T-helper 17 cell (primary cell): ENCODE data around the gene HOXC10. TPM values are rescaled to one million over a fixed set of nuclear protein-coding genes. Genes with fewer than 3 reads are reported as not detected.

Experiments used
- ATAC-seq: fragments of 150-1000 bp; cut with Tn5 transposase; 2 replicates; pipeline ENCODE4 v1.10.0; 2021; ENCODE audit warnings: mild to moderate bottlenecking, moderate library complexity
- DNase-seq, 3 donors: peaks; one replicate each; pipeline versions ENCODE4 v3.0.0 to v3.0.0-alpha.2; 2020 to 2021
- H3K9me3 ChIP-seq: one replicate; pipeline ENCODE4 v1.7.0; 2013; ENCODE audit warnings: low read length, mild to moderate bottlenecking; ENCODE audit not compliant: control insufficient read depth, poor library complexity, severe bottlenecking
- H3K27ac Mint-ChIP-seq: one replicate; pipeline ENCODE4 v1.8.0; 2022; ENCODE audit warnings: mild to moderate bottlenecking, moderate library complexity, mixed read lengths
- H3K27me3 Mint-ChIP-seq: one replicate; pipeline ENCODE4 v1.8.0; 2022; ENCODE audit warnings: mixed read lengths
- H3K36me3 Mint-ChIP-seq: one replicate; pipeline ENCODE4 v1.8.0; 2022; ENCODE audit warnings: low read depth, mixed read lengths
- H3K4me1 Mint-ChIP-seq: one replicate; pipeline ENCODE4 v1.8.0; 2022; ENCODE audit warnings: mild to moderate bottlenecking, mixed read lengths
- H3K4me3 Mint-ChIP-seq: one replicate; pipeline ENCODE4 v1.8.0; 2022; ENCODE audit warnings: mild to moderate bottlenecking, moderate library complexity, mixed read lengths
- total RNA-seq, 4 donors: library from RNA in 2 of 4; stranded (reverse) in 2 of 4; gene quantifications; one replicate each; pipeline ENCODE4 v1.2.3 and lab custom pipeline; 2022 to 2026

The HOXC10 gene
- total RNA-seq, 2 donors from 2014 or later: not detected

- H3K27me3 Mint-ChIP-seq: peaks cover 90% of the 10 kb centered on the region
- H3K27ac Mint-ChIP-seq: no peak overlapping the region
- peaks cover 12% of the 10 kb centered on the region for H3K9me3 ChIP-seq
- peaks cover 9% of the 10 kb centered on the region for H3K36me3 Mint-ChIP-seq
- H3K4me1 Mint-ChIP-seq: peaks cover 18% of the 10 kb centered on the region
- H3K4me3 Mint-ChIP-seq: no peak overlapping the region
- no peak for ATAC-seq
- no peak for DNase-seq
Observed at GRCh38 chr12:54031480-54031879, 46.5 kb downstream of the HOXC10 start.

GRCh38 chr12:54032086-54032619 is 47.2 kb downstream of the HOXC10 start:
- H3K36me3 Mint-ChIP-seq: peaks cover 9% of the 10 kb centered on the region
- peak overlapping the region; percentile 51 for H3K27ac Mint-ChIP-seq
- DNase-seq (no peak), ATAC-seq (no peak)
- H3K4me3 Mint-ChIP-seq: peak overlapping the region; percentile 28
- peaks cover 90% of the 10 kb centered on the region for H3K27me3 Mint-ChIP-seq
- H3K9me3 ChIP-seq: peaks cover 12% of the 10 kb centered on the region
- H3K4me1 Mint-ChIP-seq: peaks cover 15% of the 10 kb centered on the region

- peaks cover 90% of the 10 kb centered on the region for H3K27me3 Mint-ChIP-seq
- peak within 1 kb of the TSS; percentile 79 for H3K4me3 Mint-ChIP-seq
- peak within 1 kb of the TSS; percentile 63 for H3K27ac Mint-ChIP-seq
- ATAC-seq (peak; percentile 45), DNase-seq (peak in 1 of 3 donors; percentile 40)
- H3K36me3 Mint-ChIP-seq: peaks cover 5% of the 10 kb centered on the region
- peaks cover 12% of the 10 kb centered on the region for H3K9me3 ChIP-seq
- H3K4me1 Mint-ChIP-seq: peaks cover 15% of the 10 kb centered on the region
Observed at GRCh38 chr12:54032627-54033100, 47.7 kb downstream of the HOXC10 start, which contains the start of gene HOXC5. HOXC5 (plus strand) TSS chr12:54033050; CDS start chr12:54033123, 73 bp downstream.

DNA sequence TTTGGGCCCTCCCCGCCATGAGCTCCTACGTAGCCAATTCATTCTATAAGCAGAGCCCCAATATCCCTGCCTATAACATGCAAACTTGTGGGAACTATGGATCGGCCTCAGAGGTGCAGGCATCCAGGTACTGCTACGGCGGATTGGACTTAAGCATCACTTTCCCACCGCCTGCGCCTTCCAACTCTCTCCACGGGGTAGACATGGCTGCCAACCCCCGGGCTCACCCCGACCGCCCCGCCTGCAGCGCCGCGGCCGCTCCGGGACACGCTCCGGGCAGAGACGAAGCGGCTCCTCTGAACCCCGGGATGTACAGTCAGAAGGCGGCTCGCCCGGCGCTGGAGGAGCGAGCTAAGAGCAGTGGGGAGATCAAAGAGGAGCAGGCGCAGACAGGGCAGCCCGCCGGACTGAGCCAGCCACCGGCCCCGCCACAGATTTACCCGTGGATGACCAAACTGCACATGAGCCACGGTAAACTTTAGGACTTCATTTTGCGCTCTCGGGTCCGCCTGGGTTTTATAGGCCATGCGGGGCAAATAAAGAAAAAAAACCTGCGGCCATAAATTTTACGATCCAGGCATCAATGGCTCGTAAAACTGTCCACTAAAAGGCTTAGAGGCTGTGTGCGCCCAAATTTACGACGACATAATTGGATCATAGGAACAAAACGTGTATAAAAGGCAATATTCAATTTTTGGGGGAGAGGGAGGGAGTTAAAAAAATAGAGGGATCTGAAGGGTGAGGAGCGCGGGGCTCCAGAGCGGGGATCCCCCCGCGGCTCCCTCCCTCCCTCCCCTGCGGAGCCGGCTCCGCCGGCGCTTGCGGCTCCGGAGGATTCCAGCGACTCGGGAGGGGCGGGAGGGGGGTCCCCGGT is 48.4 kb downstream of the HOXC10 start:
- H3K4me1 Mint-ChIP-seq: peaks cover 15% of the 10 kb centered on the region
- ATAC-seq: no peak
- peaks cover 12% of the 10 kb centered on the region for H3K9me3 ChIP-seq
- H3K4me3 Mint-ChIP-seq: peak overlapping the region; percentile 79
- DNase-seq: no peak
- peaks cover 5% of the 10 kb centered on the region for H3K36me3 Mint-ChIP-seq
- H3K27ac Mint-ChIP-seq: peak overlapping the region; percentile 63
- H3K27me3 Mint-ChIP-seq: peaks cover 90% of the 10 kb centered on the region

DNA sequence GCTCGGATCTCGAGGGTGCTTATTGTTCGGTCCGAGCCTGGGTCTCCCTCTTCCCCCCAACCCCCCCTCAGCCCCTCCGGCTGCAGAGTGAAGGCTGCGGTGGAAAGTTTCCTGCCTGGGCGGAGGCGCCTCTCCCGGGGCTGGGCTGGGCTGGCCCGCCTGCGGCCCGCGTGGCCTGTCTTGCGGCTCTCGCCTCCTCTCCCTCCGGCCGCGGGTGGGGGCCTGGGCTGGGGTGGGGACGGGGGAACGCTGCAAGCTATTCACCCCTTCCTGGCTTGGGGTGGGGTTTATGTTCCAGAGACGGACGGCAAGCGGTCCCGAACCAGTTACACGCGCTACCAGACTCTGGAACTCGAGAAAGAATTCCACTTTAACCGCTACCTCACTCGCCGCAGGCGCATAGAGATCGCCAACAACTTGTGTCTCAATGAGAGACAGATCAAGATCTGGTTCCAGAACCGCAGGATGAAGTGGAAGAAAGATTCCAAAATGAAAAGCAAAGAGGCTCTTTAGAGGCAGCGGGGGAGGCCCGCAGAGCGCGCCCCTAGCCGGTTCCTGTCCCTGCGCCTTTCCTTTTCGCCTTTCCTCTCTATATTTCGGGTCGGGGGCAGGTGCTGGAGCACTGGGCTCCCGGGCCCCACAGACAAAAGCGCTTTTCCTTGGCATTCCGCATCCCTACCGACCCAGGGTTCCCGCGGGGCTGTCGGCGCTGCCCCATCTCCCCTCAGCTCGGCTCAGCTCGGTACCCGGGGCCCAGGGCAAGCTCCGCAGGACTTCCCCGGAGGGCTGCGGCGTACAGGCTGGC is 49.2 kb downstream of the HOXC10 start:
- peaks cover 12% of the 10 kb centered on the region for H3K4me1 Mint-ChIP-seq

GRCh38 chr12:54034785-54035310 is 49.9 kb downstream of the HOXC10 start:
- no peak for DNase-seq
- ATAC-seq: no peak
- H3K27ac Mint-ChIP-seq: no peak overlapping the region
- H3K36me3 Mint-ChIP-seq: peaks cover 5% of the 10 kb centered on the region
- H3K27me3 Mint-ChIP-seq: peaks cover 94% of the 10 kb centered on the region
- peak overlapping the region; percentile 59 for H3K4me3 Mint-ChIP-seq
- H3K4me1 Mint-ChIP-seq: peaks cover 12% of the 10 kb centered on the region
- H3K9me3 ChIP-seq: peaks cover 12% of the 10 kb centered on the region

More for the DNA sequence above, 49.2 kb downstream of the HOXC10 start:
- peaks cover 12% of the 10 kb centered on the region for H3K9me3 ChIP-seq
- Mint-ChIP-seq H3K36me3 (peaks cover 5% of the 10 kb centered on the region), H3K4me3 (peak overlapping the region; percentile 43), H3K27me3 (peaks cover 93% of the 10 kb centered on the region), H3K27ac (no peak overlapping the region)
- ATAC-seq (no peak), DNase-seq (no peak)

- ATAC-seq: no peak
- peaks cover 10% of the 10 kb centered on the region for H3K4me1 Mint-ChIP-seq
- H3K27me3 Mint-ChIP-seq: peaks cover 94% of the 10 kb centered on the region
- H3K4me3 Mint-ChIP-seq: no peak overlapping the region
- H3K36me3 Mint-ChIP-seq: peaks cover 5% of the 10 kb centered on the region
- H3K27ac Mint-ChIP-seq: no peak overlapping the region
- H3K9me3 ChIP-seq: peaks cover 12% of the 10 kb centered on the region
- DNase-seq: no peak
Observed at GRCh38 chr12:54035568-54036264, 50.8 kb downstream of the HOXC10 start.

- no peak for DNase-seq
- Mint-ChIP-seq H3K36me3 (peaks cover 5% of the 10 kb centered on the region), H3K4me1 (peaks cover 8% of the 10 kb centered on the region), H3K4me3 (no peak overlapping the region), H3K27me3 (peaks cover 86% of the 10 kb centered on the region), H3K27ac (no peak overlapping the region)
- peaks cover 12% of the 10 kb centered on the region for H3K9me3 ChIP-seq
- no peak for ATAC-seq
Observed at GRCh38 chr12:54036620-54037359, 51.8 kb downstream of the HOXC10 start.

GRCh38 chr12:54037360-54038283 is 52.7 kb downstream of the HOXC10 start:
- H3K36me3 Mint-ChIP-seq: peaks cover 5% of the 10 kb centered on the region
- DNase-seq: no peak
- no peak overlapping the region for H3K4me3 Mint-ChIP-seq
- H3K27me3 Mint-ChIP-seq: peaks cover 85% of the 10 kb centered on the region
- H3K9me3 ChIP-seq: peaks cover 4% of the 10 kb centered on the region
- no peak for ATAC-seq
- no peak overlapping the region for H3K27ac Mint-ChIP-seq
- peaks cover 8% of the 10 kb centered on the region for H3K4me1 Mint-ChIP-seq

GRCh38 chr12:54038284-54038870 is 53.4 kb downstream of the HOXC10 start:
- Mint-ChIP-seq H3K4me1 (peaks cover 8% of the 10 kb centered on the region), H3K27ac (no peak overlapping the region), H3K27me3 (peaks cover 85% of the 10 kb centered on the region), H3K36me3 (peaks cover 5% of the 10 kb centered on the region), H3K4me3 (no peak overlapping the region)
- ATAC-seq (no peak), DNase-seq (no peak)
- no peaks in the 10 kb centered on the region for H3K9me3 ChIP-seq

GRCh38 chr12:54038871-54039414 is 54.0 kb downstream of the HOXC10 start:
- DNase-seq (no peak), ATAC-seq (no peak)
- Mint-ChIP-seq H3K4me3 (no peak overlapping the region), H3K27ac (no peak overlapping the region), H3K4me1 (peaks cover 5% of the 10 kb centered on the region), H3K27me3 (peaks cover 88% of the 10 kb centered on the region), H3K36me3 (peaks cover 3% of the 10 kb centered on the region)
- H3K9me3 ChIP-seq: no peaks in the 10 kb centered on the region
